HUDEP-2 (cell line): Measurements from ENCODE around the gene IFNA4.
"Not testable (repeated sequence)": the region's sequence is repeated elsewhere in the genome, so short reads cannot be mapped to it uniquely, and the experiment has no call there.

Experiments
- DNase-seq, 76 experiments: peaks; one replicate each; lab custom pipeline; 2025; ENCODE audit not compliant: unreplicated experiment in 76 of 76; lab: John Stamatoyannopoulos, UW

The IFNA4 gene

GRCh38 chr9:21187487-21187886 is at the start of gene IFNA4:
TSS of gene IFNA4 (minus strand) at chr9:21187587. CDS start at chr9:21187531, 56 bp downstream.
- DNase-seq, result not testable (repeated sequence)

- DNase-seq, result not testable (repeated sequence)
Observed at GRCh38 chr9:21236360-21236714, 49.0 kb upstream of the IFNA4 start.

GRCh38 chr9:21235468-21236359 is 48.3 kb upstream of the IFNA4 start:
- peak in 15 of 76 experiments; percentile 0 to 29 (median 14) for DNase-seq

GRCh38 chr9:21234153-21234687 is 46.8 kb upstream of the IFNA4 start:
- no peak for DNase-seq

- no peak for DNase-seq
Observed at GRCh38 chr9:21233258-21233657, 45.9 kb upstream of the IFNA4 start.

- no peak for DNase-seq
Observed at GRCh38 chr9:21228122-21228521, 40.7 kb upstream of the IFNA4 start, which contains the start of gene IFNA17. TSS of gene IFNA17 (minus strand) at chr9:21228222. CDS start at chr9:21228173, 49 bp downstream.

- not testable (repeated sequence) for DNase-seq
Observed at GRCh38 chr9:21217211-21217610, 29.8 kb upstream of the IFNA4 start, which contains the start of gene IFNA16. TSS of gene IFNA16 (minus strand) at chr9:21217311. CDS start at chr9:21217305, 6 bp downstream.

- DNase-seq, result peak in 3 of 76 experiments; percentile 1
Observed at GRCh38 chr9:21213411-21214326, 26.3 kb upstream of the IFNA4 start.

- not testable (repeated sequence) for DNase-seq
Observed at GRCh38 chr9:21212160-21212559, 24.8 kb upstream of the IFNA4 start.

GRCh38 chr9:21210782-21211181 is 23.4 kb upstream of the IFNA4 start:
- DNase-seq, result not testable (repeated sequence)

GRCh38 chr9:21210311-21210710 is 22.9 kb upstream of the IFNA4 start:
- no peak for DNase-seq

GRCh38 chr9:21207043-21207442 is 19.7 kb upstream of the IFNA4 start, which contains the start of gene IFNA10:
TSS of gene IFNA10 (minus strand) at chr9:21207143. CDS start at chr9:21207097, 46 bp downstream.
- not testable (repeated sequence) for DNase-seq

- no peak for DNase-seq
Observed at GRCh38 chr9:21205204-21205603, 17.8 kb upstream of the IFNA4 start.

GRCh38 chr9:21202105-21202504 is 14.7 kb upstream of the IFNA4 start, which contains the start of gene IFNA7:
TSS of gene IFNA7 (minus strand) at chr9:21202205. CDS start at chr9:21202165, 40 bp downstream.
- DNase-seq, result not testable (repeated sequence)

- peak in 18 of 76 experiments; percentile 0 to 43 (median 12) for DNase-seq
Observed at GRCh38 chr9:21194867-21195776, 7.7 kb upstream of the IFNA4 start.

GRCh38 chr9:21182810-21183736 is 4.3 kb downstream of the IFNA4 start:
- peak in 10 of 76 experiments; percentile 1 to 38 (median 7) for DNase-seq

- DNase-seq, result no peak
Observed at GRCh38 chr9:21174671-21175070, 12.7 kb downstream of the IFNA4 start.

GRCh38 chr9:21172156-21172555 is 15.2 kb downstream of the IFNA4 start:
- no peak for DNase-seq
